Stimulated activated effector memory CD8-positive, alpha-beta T cell treated with anti-CD3 and anti-CD28 coated beads, Interleukin-12 subunit alpha, Interleukin-12 subunit beta, amount 100 ng/mL, for 72 hours (primary cell): Measurements from ENCODE around the gene TRIM72.
A peak's percentile ranks its signal among the peaks of the same experiment; 100 is the strongest.
"Not testable (repeated sequence)": the region's sequence is repeated elsewhere in the genome, so short reads cannot be mapped to it uniquely, and the experiment has no call there.

Source experiments
- ATAC-seq: fragments of 150-1000 bp; cut with Tn5 transposase; 2 replicates; pipeline ENCODE4 v1.10.0; 2021
- DNase-seq, 2 donors: peaks; one replicate each; pipeline ENCODE4 v3.0.0; 2021 to 2022; ENCODE audit warnings: low spot score in 2 of 2
- H3K27ac Mint-ChIP-seq: one replicate; pipeline ENCODE4 v1.8.0; 2022; ENCODE audit warnings: mild to moderate bottlenecking, mixed read lengths
- H3K36me3 Mint-ChIP-seq: one replicate; pipeline ENCODE4 v1.8.0; 2022; ENCODE audit warnings: mild to moderate bottlenecking, mixed read lengths
- H3K4me1 Mint-ChIP-seq: one replicate; pipeline ENCODE4 v1.8.0; 2022; ENCODE audit warnings: mixed read lengths
- H3K4me3 Mint-ChIP-seq: one replicate; pipeline ENCODE4 v1.8.0; 2022; ENCODE audit warnings: mild to moderate bottlenecking, mixed read lengths
- H3K9me3 Mint-ChIP-seq: one replicate; pipeline ENCODE4 v1.8.0; 2022; ENCODE audit warnings: mixed read lengths

Gene TRIM72

GRCh38 chr16:31213877-31214707, at the start of gene TRIM72:
Gene TRIM72 (plus strand): TSS chr16:31214119. CDS start chr16:31214739, 620 bp downstream.
- H3K36me3 Mint-ChIP-seq, result no peaks in the 10 kb centered on the region
- DNase-seq, result no peak
- no peak for ATAC-seq
- H3K4me3 Mint-ChIP-seq, result peak within 1 kb of the TSS; percentile 73
- H3K9me3 Mint-ChIP-seq, result no peaks in the 10 kb centered on the region
- H3K27ac Mint-ChIP-seq, result no peak within 1 kb of the TSS
- peaks cover 28% of the 10 kb centered on the region for H3K4me1 Mint-ChIP-seq

GRCh38 chr16:31167315-31167714, 46.6 kb upstream of the TRIM72 start:
- no peak overlapping the region for H3K27ac Mint-ChIP-seq
- DNase-seq (no peak), ATAC-seq (no peak)
- no peaks in the 10 kb centered on the region for H3K9me3 Mint-ChIP-seq
- H3K36me3 Mint-ChIP-seq, result no peaks in the 10 kb centered on the region
- no peak overlapping the region for H3K4me3 Mint-ChIP-seq
- no peaks in the 10 kb centered on the region for H3K4me1 Mint-ChIP-seq

- Mint-ChIP-seq H3K36me3 (no peaks in the 10 kb centered on the region), H3K9me3 (no peaks in the 10 kb centered on the region), H3K27ac (no peak overlapping the region), H3K4me1 (no peaks in the 10 kb centered on the region), H3K4me3 (no peak overlapping the region)
- ATAC-seq, result no peak
- no peak for DNase-seq
These were observed 45.1 kb upstream of the TRIM72 start for GRCh38 chr16:31168848-31169247.

GRCh38 chr16:31170048-31170447, 43.9 kb upstream of the TRIM72 start:
- not testable (repeated sequence) for DNase-seq, H3K4me1 Mint-ChIP-seq, H3K36me3 Mint-ChIP-seq, ATAC-seq, H3K27ac Mint-ChIP-seq, H3K9me3 Mint-ChIP-seq, H3K4me3 Mint-ChIP-seq

GRCh38 chr16:31177136-31177535, 36.8 kb upstream of the TRIM72 start:
- H3K9me3 Mint-ChIP-seq, result no peaks in the 10 kb centered on the region
- DNase-seq, result peak in 1 of 2 donors; percentile 29
- peaks cover 38% of the 10 kb centered on the region for H3K36me3 Mint-ChIP-seq
- peak; percentile 2 for ATAC-seq
- H3K27ac Mint-ChIP-seq, result peak overlapping the region; percentile 16
- H3K4me1 Mint-ChIP-seq, result peaks cover 50% of the 10 kb centered on the region
- H3K4me3 Mint-ChIP-seq, result peak overlapping the region; percentile 20

- H3K36me3 Mint-ChIP-seq, result peaks cover 60% of the 10 kb centered on the region
- peak overlapping the region; percentile 100 for H3K27ac Mint-ChIP-seq
- peaks cover 71% of the 10 kb centered on the region for H3K4me1 Mint-ChIP-seq
- ATAC-seq (peak; percentile 1), DNase-seq (no peak)
- no peaks in the 10 kb centered on the region for H3K9me3 Mint-ChIP-seq
- H3K4me3 Mint-ChIP-seq, result peak overlapping the region; percentile 98
These were observed 34.6 kb upstream of the TRIM72 start for GRCh38 chr16:31179219-31179746.

GRCh38 chr16:31179747-31180459, 34.0 kb upstream of the TRIM72 start, which contains the start of gene FUS:
Gene FUS (plus strand): TSS chr16:31180139. CDS start chr16:31180215, 76 bp downstream.
- Mint-ChIP-seq H3K4me1 (peaks cover 76% of the 10 kb centered on the region), H3K27ac (peak within 1 kb of the TSS; percentile 100), H3K36me3 (peaks cover 66% of the 10 kb centered on the region), H3K4me3 (peak within 1 kb of the TSS; percentile 98), H3K9me3 (no peaks in the 10 kb centered on the region)
- ATAC-seq (peak; percentile 67), DNase-seq (peak; percentile 94 to 97)

- H3K4me3 Mint-ChIP-seq, result peak overlapping the region; percentile 98
- peak; percentile 36 to 77 for DNase-seq
- peaks cover 89% of the 10 kb centered on the region for H3K4me1 Mint-ChIP-seq
- peak overlapping the region; percentile 100 for H3K27ac Mint-ChIP-seq
- H3K9me3 Mint-ChIP-seq, result no peaks in the 10 kb centered on the region
- no peak for ATAC-seq
- H3K36me3 Mint-ChIP-seq, result peaks cover 80% of the 10 kb centered on the region
These were observed 32.7 kb upstream of the TRIM72 start for GRCh38 chr16:31181102-31181830.

- H3K36me3 Mint-ChIP-seq, result peaks cover 85% of the 10 kb centered on the region
- no peaks in the 10 kb centered on the region for H3K9me3 Mint-ChIP-seq
- H3K4me1 Mint-ChIP-seq, result peaks cover 93% of the 10 kb centered on the region
- peak overlapping the region; percentile 98 for H3K4me3 Mint-ChIP-seq
- peak overlapping the region; percentile 100 for H3K27ac Mint-ChIP-seq
- DNase-seq (no peak), ATAC-seq (no peak)
These were observed 31.5 kb upstream of the TRIM72 start for GRCh38 chr16:31182391-31182790.

- H3K4me3 Mint-ChIP-seq, result peak overlapping the region; percentile 98
- DNase-seq, result no peak
- peaks cover 97% of the 10 kb centered on the region for H3K36me3 Mint-ChIP-seq
- ATAC-seq, result no peak
- H3K4me1 Mint-ChIP-seq, result peaks cover 94% of the 10 kb centered on the region
- H3K27ac Mint-ChIP-seq, result peak overlapping the region; percentile 100
- no peaks in the 10 kb centered on the region for H3K9me3 Mint-ChIP-seq
These were observed 30.2 kb upstream of the TRIM72 start for GRCh38 chr16:31183432-31184428.

- H3K4me1 Mint-ChIP-seq, result peaks cover 94% of the 10 kb centered on the region
- H3K4me3 Mint-ChIP-seq, result peak overlapping the region; percentile 98
- no peak for ATAC-seq
- H3K9me3 Mint-ChIP-seq, result no peaks in the 10 kb centered on the region
- peak overlapping the region; percentile 100 for H3K27ac Mint-ChIP-seq
- no peak for DNase-seq
- peaks cover 100% of the 10 kb centered on the region for H3K36me3 Mint-ChIP-seq
These were observed 29.0 kb upstream of the TRIM72 start for GRCh38 chr16:31184888-31185287.

- no peaks in the 10 kb centered on the region for H3K9me3 Mint-ChIP-seq
These were observed 28.6 kb upstream of the TRIM72 start for GRCh38 chr16:31185339-31185738.

GRCh38 chr16:31186176-31186575, 27.7 kb upstream of the TRIM72 start:
- peaks cover 97% of the 10 kb centered on the region for H3K4me1 Mint-ChIP-seq
- ATAC-seq, result no peak

More at GRCh38 chr16:31185339-31185738, 28.6 kb upstream of the TRIM72 start:
- Mint-ChIP-seq H3K27ac (peak overlapping the region; percentile 100), H3K4me1 (peaks cover 96% of the 10 kb centered on the region), H3K36me3 (peaks cover 100% of the 10 kb centered on the region), H3K4me3 (peak overlapping the region; percentile 98)
- DNase-seq (no peak), ATAC-seq (no peak)

More at GRCh38 chr16:31186176-31186575, 27.7 kb upstream of the TRIM72 start:
- peak overlapping the region; percentile 100 for H3K27ac Mint-ChIP-seq
- no peaks in the 10 kb centered on the region for H3K9me3 Mint-ChIP-seq
- peak overlapping the region; percentile 98 for H3K4me3 Mint-ChIP-seq
- peaks cover 100% of the 10 kb centered on the region for H3K36me3 Mint-ChIP-seq
- no peak for DNase-seq
